ENCODE results near the gene MCC.

MCC gene

GRCh38 chr5:113487781-113488644 is at the start of gene MCC:
Gene MCC, minus strand, starts transcription at chr5:113488453.
- DNase-seq: peak; percentile 50 to 58

GRCh38 chr5:113531481-113532159 is 43.4 kb upstream of the MCC start:
- no peak for DNase-seq

GRCh38 chr5:113527746-113528145 is 39.5 kb upstream of the MCC start:
- DNase-seq: no peak

GRCh38 chr5:113526421-113526820 is 38.2 kb upstream of the MCC start:
- DNase-seq: no peak

- DNase-seq: no peak
Observed at GRCh38 chr5:113524927-113525326, 36.7 kb upstream of the MCC start.

GRCh38 chr5:113523168-113523567 is 34.9 kb upstream of the MCC start:
- no peak for DNase-seq

- DNase-seq: no peak
Observed at GRCh38 chr5:113520899-113521298, 32.6 kb upstream of the MCC start.

- DNase-seq: peak; percentile 5 to 28
Observed at GRCh38 chr5:113520429-113520828, 32.2 kb upstream of the MCC start.

- DNase-seq: no peak
Observed at GRCh38 chr5:113519412-113519811, 31.2 kb upstream of the MCC start.

GRCh38 chr5:113518884-113519283 is 30.6 kb upstream of the MCC start:
- DNase-seq: no peak

- no peak for DNase-seq
Observed at GRCh38 chr5:113514289-113514635, 26.0 kb upstream of the MCC start.

GRCh38 chr5:113513384-113514288 is 25.4 kb upstream of the MCC start, which contains the start of gene YTHDC2:
Gene YTHDC2, plus strand, starts transcription at chr5:113513694. Its CDS starts 202 bp downstream, at chr5:113513896.
- peak; percentile 88 to 90 for DNase-seq

- DNase-seq: no peak
Observed at GRCh38 chr5:113512341-113512740, 24.1 kb upstream of the MCC start.

- no peak for DNase-seq
Observed at GRCh38 chr5:113510836-113511451, 22.7 kb upstream of the MCC start.

GRCh38 chr5:113508756-113509155 is 20.5 kb upstream of the MCC start:
- no peak for DNase-seq

GRCh38 chr5:113507601-113508000 is 19.3 kb upstream of the MCC start:
- DNase-seq: no peak

- DNase-seq: no peak
Observed at GRCh38 chr5:113505181-113505580, 16.9 kb upstream of the MCC start.

- DNase-seq: no peak
Observed at GRCh38 chr5:113503146-113503545, 14.9 kb upstream of the MCC start.

- no peak for DNase-seq
Observed at GRCh38 chr5:113502073-113502472, 13.8 kb upstream of the MCC start.

- DNase-seq: no peak
Observed at GRCh38 chr5:113495422-113495841, 7.2 kb upstream of the MCC start.

GRCh38 chr5:113493446-113493845 is 5.2 kb upstream of the MCC start:
- DNase-seq: no peak

- no peak for DNase-seq
Observed at GRCh38 chr5:113491022-113491421, 2.8 kb upstream of the MCC start.

- no peak for DNase-seq
Observed at GRCh38 chr5:113490317-113490716, 2.1 kb upstream of the MCC start.

All from activated CD4-positive, alpha-beta T cell treated with anti-CD3 and anti-CD28 coated beads, Interleukin-2, amount 50 U/mL, for 48 hours (primary cell).